Measurements from ENCODE around the gene SRA1.
"Not testable (repeated sequence)": the region's sequence is repeated elsewhere in the genome, so short reads cannot be mapped to it uniquely, and the experiment has no call there.

Gene SRA1

DNA sequence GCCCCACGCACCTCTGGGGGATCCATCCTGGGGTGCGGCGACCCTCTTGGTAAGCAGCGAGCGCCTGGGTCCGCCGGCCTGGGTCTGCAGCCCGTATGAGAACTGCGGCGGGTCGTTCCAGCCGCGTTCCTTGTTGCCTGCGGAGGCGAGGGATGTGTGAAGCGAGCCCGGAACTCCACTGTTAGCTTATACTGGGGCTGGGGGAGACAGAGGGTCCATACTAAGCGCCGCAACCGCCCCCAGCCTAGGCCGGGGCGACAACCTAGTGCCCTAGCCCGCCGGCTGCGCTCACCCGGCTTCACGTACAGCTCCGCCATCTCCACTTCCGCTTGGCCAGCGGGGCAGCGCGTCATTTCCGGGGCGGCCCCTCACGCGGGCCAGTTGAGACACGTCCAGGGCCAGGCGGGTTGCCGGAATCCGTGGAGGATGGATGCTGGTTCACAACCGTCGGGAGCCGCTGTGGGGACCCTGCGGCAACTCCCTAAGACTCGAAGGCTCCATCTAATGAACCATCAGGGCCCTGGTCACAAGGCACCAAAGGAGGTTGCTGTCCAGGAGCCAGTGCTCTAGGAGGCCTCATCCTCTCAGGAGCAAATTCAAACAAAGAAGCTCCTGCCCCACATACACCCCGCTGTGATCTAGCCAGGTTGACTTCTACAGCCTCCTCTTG is at the start of gene SRA1:
Gene SRA1 (minus strand): TSS at position 338 of the 670 bp plus-strand sequence. CDS start 21 bp downstream, at position 317.
- peak; percentile 84 to 90 for DNase-seq (ENCODE audit: low read depth in 2 of 2)

DNA sequence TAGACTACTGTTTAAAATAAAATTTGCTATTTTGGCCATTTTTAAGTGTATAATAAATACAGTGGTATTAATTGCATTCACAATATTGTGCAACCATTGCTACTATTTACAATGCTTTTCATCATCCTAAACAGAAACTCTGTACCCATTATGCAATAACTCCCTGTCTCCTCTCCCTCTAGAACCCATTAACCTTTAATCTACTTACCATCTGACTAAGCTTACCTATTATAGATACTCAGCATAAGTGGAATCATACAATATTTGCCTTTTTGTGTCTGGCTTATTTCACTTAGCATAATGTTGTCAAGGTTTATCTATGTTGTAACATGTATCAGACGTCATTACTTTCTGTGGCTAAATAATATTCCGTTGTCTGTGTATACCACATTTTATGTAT is 49.8 kb upstream of the SRA1 start:
- no peak for DNase-seq (ENCODE audit: low read depth in 2 of 2)

DNA sequence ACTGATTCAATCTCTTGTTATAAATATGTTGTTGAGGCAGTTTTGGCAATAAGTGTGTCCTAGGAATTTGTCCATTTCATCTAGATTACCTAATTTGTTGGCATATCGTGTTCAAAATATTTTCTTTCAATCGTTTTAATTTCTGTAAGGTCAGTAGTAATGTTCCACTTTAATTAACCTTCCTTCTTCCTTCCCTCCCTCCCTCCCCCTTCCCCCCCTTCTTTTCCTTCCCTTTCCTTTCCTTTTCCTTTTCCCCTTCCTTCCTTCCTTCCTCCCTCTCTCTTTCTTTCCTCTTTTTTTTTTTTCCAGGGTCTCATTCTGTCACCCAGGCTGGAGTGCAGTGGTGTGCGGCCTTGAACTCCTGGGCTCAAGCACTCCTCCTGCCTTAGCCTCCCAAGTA is 48.6 kb upstream of the SRA1 start:
- DNase-seq (ENCODE audit: low read depth in 2 of 2) = no peak

DNA sequence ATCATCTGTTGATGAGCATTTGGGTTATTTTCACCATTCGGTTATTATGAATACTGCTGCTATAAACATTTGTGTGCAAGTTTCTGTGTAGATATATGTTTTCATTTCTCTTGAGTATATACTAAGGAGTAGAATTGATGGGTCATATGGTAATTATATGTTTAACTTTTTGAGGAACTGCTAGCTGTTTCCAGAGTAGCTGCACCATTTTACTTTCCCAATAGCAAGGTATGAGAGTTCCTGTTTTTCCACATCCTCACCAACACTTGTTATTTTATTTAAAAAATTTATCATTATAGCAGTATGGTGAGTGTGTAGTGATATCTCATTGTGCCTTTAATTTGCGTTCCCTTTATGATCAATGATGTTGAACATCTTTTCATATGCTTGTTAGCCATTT is 46.5 kb upstream of the SRA1 start:
- DNase-seq (ENCODE audit: low read depth in 2 of 2) = no peak

DNA sequence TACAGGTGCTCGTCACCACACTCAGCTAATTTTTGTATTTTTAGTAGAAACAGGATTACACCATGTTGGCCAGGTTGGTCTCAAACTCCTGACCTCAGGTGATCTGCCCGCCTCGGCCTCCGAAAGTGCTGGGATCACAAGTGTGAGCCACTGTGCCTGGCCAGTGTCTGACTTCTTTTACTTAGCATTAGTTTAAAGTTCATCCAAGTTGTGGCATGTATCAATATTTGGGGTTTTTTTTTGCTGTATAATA is 46.1 kb upstream of the SRA1 start:
- not testable (repeated sequence) for DNase-seq (ENCODE audit: low read depth in 2 of 2)

DNA sequence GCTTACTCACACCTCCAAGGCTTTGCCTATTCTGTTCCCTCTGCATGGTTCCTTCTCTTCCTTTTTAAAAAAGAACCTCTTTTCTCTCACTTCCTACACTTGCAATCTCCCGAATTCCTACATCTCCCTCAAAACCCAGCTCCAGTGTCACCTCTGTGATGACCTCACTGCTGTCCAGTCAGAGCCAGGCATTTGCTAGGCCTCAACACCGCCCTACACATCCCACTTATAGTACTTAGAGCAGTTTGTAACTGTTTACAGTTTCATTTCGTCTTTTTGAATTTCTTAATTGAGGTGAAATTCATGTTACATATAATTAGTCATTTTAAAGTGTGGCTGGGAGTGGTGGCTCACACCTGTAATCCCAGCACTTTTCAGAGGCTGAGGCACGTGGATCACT is 44.9 kb upstream of the SRA1 start:
- no peak for DNase-seq (ENCODE audit: low read depth in 2 of 2)

DNA sequence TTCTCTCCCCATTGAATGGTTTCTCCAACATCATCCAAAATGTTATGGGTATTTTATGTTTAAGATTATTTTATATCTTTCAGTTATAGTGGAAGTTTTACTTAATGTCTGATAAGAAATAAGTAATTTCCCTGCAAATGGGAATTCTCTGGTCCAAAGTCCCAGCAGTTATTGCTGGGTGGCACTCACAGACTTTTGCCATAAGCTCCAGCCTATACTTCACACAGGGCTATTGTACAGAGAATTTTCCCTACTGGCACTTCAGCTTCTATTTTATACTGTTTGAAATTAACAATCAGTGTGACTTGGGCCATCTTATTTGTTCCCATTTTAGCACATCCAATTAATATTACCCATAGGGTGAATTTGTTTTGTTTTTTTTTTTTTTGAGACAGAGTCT is 42.8 kb upstream of the SRA1 start:
- DNase-seq (ENCODE audit: low read depth in 2 of 2) = no peak

DNA sequence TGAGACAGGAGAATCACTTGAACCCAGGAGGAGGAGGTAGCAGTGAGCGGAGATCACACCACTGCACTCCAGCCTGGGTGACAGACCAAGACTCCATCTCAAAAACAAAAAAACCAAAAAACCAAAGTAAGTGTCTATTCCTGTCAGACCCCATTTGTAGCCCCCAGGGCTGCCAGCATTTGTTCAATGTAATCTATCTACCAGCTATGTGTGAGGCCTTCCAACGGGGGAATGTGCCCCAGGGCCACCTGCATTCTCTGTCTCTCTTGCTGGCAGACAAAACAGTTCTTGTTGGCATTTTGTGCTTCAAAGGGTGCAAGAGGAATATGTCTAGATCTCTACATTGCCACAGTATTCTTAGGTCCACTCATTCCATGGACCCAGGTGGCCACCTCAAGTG is 41.6 kb upstream of the SRA1 start:
- no peak for DNase-seq (ENCODE audit: low read depth in 2 of 2)

DNA sequence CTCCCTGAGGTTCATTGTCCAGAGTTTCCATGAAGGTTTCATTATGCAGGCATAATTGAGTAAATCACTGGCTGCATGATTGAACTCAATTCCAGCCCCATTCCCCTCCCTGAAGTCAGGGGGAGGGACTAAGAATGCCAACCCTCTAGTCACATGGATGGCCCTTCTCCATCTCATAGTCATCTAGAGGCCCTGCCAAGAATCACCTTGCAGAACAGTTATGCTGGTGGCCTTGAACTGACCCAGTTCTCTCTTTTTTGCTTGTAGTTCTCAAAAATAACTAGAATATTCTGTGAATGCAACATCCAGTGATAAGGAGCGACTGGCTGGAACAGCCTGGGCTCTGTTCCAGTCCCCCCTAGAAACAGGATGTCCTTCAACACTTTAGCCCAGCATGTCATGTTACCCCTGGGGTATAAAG is 39.1 kb upstream of the SRA1 start:
- DNase-seq (ENCODE audit: low read depth in 2 of 2) = no peak

DNA sequence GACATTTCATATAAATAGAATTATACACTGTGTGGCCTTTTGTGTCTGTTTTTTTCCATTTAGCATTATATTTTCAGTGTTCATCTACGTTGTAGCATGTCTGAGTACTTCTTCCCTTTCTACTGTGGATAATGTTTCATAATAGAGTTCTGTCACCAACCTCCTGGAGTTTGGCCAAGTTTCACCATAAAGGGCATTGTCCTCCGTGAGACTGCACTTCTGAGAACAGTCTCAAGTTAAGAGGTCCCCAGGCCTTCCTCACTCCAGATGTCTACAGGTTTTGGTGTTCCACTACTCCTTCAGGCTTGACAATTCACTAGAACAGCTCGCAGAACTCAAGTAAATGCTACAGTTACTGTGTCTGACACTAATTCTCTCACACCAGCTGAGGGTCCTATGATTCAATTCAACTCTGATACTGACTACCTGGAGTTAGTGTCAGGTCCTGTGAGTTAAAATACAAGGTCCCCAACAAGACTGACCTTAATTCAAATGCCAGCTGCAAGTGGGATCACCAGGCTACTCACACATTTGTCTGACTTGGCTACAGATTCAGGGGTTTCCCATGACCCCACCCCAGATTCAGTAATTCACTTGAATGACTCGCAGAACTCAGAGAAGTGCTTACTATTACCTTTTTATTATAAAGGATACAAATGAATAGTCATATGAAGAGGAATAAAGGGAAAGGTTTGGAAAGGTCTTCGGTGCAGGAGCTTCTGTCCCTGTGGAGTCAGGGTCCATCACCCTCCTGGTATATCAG is 38.4 kb upstream of the SRA1 start:
- DNase-seq (ENCODE audit: low read depth in 2 of 2) = no peak

DNA sequence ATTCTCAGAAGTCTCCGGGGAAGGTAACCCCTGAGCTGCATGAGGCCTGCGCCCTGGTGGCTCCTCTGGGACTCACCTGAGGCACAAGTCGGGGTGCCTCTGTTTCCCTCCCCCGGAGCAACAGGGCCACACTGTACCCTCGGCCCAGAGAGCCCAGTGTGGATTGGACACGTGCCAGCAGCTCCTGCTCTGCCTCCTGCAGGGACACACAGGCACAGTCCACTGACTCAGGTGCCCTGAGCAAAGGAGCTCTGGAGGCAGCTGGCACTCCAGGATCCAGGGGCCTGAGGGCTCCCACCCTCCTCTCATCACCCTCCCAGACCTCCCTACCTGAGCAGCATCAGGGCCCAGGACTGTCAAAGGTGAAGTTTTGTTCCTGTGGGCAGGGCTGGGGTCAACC is 36.9 kb upstream of the SRA1 start:
- no peak for DNase-seq (ENCODE audit: low read depth in 2 of 2)

DNA sequence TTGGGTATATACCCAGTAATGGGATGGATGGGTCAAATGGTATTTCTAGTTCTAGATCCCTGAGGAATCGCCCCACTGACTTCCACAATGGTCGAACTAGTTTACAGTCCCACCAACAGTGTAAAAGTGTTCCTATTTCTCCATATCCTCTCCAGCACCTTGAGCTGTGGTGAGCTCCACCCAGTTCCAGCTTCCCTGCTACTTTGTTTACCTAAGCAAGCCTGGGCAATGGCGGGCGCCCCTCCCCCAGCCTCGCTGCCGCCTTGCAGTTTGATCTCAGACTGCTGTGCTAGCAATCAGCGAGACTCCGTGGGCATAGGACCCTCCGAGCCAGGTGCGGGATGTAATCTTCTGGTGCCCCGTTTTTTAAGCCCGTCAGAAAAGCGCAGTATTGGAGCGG is 35.8 kb upstream of the SRA1 start:
- not testable (repeated sequence) for DNase-seq (ENCODE audit: low read depth in 2 of 2)

DNA sequence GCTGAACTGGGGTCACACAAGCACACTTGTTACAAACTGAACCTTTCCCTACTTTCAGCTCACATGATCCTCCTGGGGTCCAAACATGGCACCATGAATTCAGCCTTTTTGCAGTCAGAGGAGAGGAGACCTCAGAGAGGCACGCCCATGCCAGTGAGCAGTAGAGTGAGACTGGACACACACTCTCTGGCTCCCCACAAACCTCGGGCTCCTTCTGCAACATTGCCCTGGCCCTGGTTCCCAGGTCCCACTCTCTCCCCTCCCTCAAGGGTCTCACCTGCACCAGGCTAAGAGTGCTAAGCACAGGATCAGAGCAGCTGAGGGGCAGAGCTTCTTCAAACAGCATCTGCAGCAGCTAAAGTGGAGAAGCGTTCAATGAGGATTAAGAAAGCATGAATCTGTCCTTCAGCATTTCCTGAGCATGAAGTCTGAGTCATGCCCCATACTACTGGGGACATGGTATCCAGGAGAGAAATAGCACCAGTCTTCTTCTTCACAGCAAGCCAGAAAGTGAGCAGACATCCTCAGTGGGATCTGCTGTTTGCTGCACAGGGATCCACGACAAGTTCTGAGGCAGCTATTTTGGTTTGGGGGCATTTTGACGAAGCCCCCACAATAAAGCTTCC is 34.6 kb upstream of the SRA1 start:
- no peak for DNase-seq (ENCODE audit: low read depth in 2 of 2)

DNA sequence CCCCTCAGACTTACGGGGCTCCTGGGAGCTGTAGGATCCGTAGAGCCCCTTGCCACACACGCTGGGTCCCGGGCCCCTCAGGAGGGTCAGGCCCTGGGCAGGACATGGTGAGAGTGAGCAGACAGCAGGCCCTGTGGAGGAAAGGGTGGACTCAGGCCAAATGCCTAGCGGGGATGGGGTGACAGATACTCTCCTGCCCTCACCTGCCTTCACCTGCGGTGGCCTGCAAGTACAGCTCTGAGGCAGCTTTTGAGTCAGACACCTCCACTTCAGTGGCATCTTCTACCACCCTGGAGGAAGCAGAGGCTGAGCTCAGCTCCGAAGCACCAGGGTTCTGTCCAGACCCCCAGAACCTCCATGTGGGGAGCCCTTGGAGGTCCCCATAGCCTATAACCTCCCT is 33.6 kb upstream of the SRA1 start:
- no peak for DNase-seq (ENCODE audit: low read depth in 2 of 2)

DNA sequence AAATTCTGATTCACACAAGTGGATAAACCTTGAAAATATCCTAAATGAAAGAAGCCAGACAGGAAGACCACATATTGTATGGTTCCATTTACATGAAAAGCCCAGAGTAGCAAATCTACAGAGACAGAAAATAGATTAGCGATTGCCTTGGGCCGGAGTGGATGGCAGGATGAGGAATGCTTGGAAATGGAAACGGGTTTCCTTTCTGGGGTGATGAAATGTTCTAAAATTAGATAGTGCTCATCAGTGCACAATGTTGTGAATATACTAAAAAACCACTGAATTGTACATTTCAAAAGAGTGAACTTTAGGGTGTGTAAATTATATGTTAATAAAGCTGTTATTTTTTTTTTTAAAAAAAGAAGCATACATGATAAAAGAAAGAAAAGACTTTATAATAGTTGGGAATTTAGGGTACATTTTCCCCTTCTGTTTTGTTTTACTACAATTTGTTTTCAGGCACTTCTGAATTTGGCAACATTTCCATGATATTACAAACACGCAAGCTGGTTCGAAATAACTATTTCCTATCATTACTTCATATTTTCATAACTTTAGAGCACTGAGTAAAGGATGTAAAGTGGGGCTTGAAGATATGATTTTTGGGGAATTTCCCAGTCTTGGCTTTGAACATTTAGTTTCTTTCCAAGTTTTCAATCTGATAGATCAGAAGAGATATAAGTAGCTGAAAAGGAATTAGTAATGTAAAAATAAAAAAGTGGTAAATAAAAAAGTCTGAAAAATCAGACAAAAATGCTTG is 31.2 kb upstream of the SRA1 start:
- no peak for DNase-seq (ENCODE audit: low read depth in 2 of 2)

DNA sequence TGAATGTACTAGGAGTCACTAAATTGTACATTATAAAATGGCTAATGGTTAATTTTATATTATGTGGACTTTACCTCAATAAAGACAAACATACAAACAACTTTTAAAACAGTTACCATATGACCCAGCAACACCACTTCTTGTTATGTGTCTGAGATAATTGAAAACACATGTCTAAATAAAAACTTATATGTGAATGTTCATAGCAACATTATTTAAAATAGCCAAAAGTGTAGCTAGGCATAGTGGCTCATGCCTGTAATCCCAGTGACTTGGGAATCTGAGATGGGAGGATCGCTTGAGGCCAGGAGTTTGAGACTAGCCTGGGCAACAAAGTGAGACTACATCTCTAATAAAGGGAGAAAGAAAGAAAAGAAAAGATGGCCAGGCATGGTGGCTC is 30.2 kb upstream of the SRA1 start:
- DNase-seq (ENCODE audit: low read depth in 2 of 2) = no peak

DNA sequence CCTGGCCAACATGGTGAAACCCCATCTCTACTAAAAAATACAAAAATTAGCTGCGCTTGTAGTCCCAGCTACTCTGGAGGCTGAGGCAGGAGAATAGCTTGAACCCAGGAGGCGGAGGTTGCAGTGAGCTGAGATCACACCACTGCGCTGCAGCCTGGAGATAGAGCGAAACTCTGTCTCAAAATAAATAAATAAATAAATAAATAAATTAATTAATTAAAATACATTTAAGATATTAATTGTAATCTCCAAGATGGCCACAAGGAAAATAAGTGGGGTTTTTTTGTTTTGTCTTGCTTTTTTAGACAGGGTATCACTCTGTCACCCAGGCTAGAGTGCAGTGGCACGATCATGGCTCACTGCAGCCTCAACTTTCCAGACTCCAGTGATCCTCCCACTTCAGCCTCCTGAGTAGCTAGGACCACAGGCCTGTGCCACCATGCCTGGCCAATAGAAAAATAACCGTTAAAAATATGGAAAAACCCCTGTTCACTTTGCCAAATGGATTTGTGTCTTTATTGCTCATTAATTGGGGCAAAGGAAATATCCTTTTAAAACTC is 22.0 kb upstream of the SRA1 start:
- DNase-seq (ENCODE audit: low read depth in 2 of 2) = not testable (repeated sequence)

DNA sequence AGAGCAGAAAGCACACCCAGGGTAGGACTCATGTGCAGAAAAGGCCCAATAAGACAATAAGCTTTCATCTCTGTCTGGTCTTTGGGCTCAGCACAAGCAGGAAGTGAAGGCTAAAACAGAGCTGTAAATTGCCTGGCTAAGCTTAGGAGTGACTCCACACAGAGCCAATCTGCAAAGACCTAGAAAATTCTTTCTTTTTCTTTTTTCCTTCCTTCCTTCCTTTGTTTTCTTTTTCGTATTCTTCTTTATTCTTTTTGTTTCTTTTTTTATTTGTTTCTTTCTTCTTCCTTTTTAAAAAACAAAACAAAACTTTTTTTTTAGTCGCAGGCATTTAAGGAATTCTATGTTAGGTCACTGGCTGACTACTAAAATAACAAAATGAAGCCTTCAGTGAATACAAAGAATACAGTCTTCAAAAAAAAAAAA is 19.5 kb upstream of the SRA1 start:
- DNase-seq (ENCODE audit: low read depth in 2 of 2) = no peak

DNA sequence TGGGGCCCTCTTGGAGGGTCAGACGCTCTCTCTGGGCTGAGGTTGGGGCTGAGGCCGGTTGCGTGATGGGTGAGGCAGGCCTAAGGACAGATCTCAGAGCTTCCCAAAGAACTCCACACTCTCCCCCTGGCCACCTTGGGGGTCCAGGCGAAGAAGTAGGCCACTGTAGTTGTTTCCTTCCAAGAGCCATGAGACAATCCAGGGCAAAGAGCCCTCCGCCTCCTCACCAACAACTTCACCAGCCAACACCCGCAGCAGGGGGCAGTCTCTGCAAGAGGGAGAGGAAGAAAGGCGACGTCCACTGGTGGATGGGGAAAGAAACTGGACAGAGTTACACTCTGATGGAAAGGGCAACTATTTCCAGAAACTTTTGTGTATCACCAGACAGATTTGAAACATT is 18.0 kb upstream of the SRA1 start:
- no peak for DNase-seq (ENCODE audit: low read depth in 2 of 2)

DNA sequence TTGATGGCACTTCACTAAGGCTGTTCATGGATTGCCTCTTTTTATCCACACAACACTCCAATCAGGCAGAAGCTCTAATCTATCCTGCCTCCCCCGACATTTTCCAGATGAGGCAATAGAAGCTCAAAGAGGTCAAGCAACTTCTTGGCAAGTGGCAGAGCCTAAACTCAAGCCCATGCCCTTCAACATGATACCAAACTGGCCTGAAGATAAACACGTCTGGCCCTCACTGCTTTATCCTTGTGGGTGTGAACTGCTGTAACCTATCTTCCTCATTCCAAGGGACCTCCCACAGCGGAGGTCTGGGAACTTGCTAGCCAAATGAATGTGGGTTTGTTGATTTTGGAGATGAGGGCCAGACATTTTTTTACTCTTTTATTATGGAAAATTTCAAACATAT is 16.9 kb upstream of the SRA1 start:
- no peak for DNase-seq (ENCODE audit: low read depth in 2 of 2)

DNA sequence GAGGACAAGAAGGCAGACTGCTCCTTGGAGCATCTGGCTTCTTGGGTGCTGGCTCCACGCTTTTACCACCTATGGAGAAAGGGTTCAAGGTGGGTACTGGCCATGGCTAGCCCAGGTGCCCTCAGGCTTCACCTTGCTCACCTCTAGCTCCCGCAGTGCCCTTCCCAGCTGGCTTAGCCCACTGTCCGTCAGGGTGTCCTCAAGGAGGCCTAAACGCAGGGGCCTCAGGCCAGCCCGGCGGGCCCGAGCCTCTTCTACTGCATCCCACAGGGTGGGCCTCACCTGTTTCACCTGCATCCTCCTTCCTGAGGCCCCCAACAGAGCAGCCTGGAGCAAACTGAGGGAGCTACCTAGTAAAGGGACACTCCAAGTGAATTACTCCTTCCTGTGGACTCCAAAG is 16.4 kb upstream of the SRA1 start:
- no peak for DNase-seq (ENCODE audit: low read depth in 2 of 2)

DNA sequence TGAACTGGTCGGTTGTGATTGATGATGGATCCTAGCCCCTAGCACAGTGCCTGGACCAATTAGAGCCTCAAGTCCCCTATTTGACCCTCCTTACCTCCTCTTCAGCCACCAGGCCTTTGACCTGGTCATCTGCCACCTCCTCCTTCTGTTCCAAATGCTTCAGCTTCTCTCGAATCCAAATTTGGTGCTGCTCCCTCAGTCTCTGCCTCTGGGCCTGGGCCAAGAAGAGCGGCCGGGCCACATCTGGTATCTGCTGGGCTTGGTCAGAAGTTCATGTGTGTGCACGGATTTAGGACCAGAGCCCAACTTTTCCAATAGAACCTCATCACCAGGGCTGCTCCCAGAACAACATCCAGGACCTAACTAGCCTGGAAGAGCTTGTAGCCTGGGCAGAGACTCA is 13.8 kb upstream of the SRA1 start:
- DNase-seq (ENCODE audit: low read depth in 2 of 2) = no peak

Data from stimulated activated CD8-positive, alpha-beta memory T cell treated with anti-CD3 and anti-CD28 coated beads, Interleukin-15, amount 100 ng/mL, for 48 hours (primary cell).